RWPE2 (cell line): ENCODE results near the gene GTPBP6.
"Not testable (repeated sequence)": the region's sequence is repeated elsewhere in the genome, so short reads cannot be mapped to it uniquely, and the experiment has no call there.

Experiments used
- ATAC-seq: fragments of 200-7000 bp; cut with Tn5 transposase; 3 replicates; pipeline ENCODE4 v1.9.1; 2021; ENCODE audit warnings: low read depth
- DNase-seq: peaks from one replicate; pipeline ENCODE4 v3.0.0-alpha.2; 2020; ENCODE audit warnings: low spot score
- H3K27ac ChIP-seq: fragments of 450-650 bp; 2 replicates; pipeline ENCODE4 v1.5.1; 2017; ENCODE audit warnings: mild to moderate bottlenecking; ENCODE audit not compliant: poor library complexity, severe bottlenecking
- H3K27me3 ChIP-seq: fragments of 250-450 bp; sonication (Bioruptor Pico); 2 replicates; pipeline ENCODE4 v1.5.1; 2021; ENCODE audit warnings: mild to moderate bottlenecking, moderate library complexity; ENCODE audit not compliant: insufficient read depth, poor library complexity, severe bottlenecking
- H3K36me3 ChIP-seq: fragments of 250-450 bp; sonication (Bioruptor Pico); 2 replicates; pipeline ENCODE4 v1.5.1; 2020; ENCODE audit warnings: low read depth, mild to moderate bottlenecking, moderate library complexity
- H3K4me1 ChIP-seq: fragments of 250-450 bp; sonication (Bioruptor Pico); 2 replicates; pipeline ENCODE4 v1.5.1; 2021; ENCODE audit warnings: mild to moderate bottlenecking, moderate library complexity; ENCODE audit not compliant: insufficient read depth, poor library complexity, severe bottlenecking
- H3K4me3 ChIP-seq: fragments of 250-450 bp; sonication (Bioruptor Pico); 2 replicates; pipeline ENCODE4 v1.5.1; 2021; ENCODE audit warnings: mild to moderate bottlenecking, moderate library complexity; ENCODE audit not compliant: severe bottlenecking
- H3K9me3 ChIP-seq: fragments of 250-450 bp; sonication (Bioruptor Pico); 2 replicates; pipeline ENCODE4 v1.5.1; 2021; ENCODE audit warnings: mild to moderate bottlenecking, moderate library complexity; ENCODE audit not compliant: severe bottlenecking
- TF ChIP-seq, protein P1 (sequence below): fragments of 450-650 bp; IDR thresholded peaks from one replicate; pipeline ENCODE4 v1.5.1; 2017; ENCODE audit warnings: mild to moderate bottlenecking, moderate library complexity; ENCODE audit not compliant: poor library complexity, severe bottlenecking

Gene GTPBP6

DNA sequence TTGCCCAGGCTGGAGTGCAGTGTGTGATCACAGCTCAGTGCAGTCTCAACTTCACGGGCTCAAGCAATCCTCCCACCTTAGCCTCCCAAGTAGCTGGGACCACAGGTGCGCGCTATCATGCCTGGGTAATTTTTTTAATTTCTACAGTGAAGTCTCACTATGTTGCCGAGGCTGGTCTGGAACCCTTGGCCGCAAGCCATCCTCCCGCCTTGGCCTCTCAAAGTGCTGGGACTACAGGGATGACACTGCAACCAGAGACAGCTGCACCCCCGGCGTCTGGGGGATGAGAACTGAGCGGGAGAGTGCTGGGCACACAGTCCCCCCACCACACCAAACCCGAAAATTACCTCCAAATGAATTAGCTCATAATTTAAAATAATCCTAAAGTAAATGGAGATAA is 33.1 kb upstream of the GTPBP6 start:
- TF ChIP-seq, protein P1, sequence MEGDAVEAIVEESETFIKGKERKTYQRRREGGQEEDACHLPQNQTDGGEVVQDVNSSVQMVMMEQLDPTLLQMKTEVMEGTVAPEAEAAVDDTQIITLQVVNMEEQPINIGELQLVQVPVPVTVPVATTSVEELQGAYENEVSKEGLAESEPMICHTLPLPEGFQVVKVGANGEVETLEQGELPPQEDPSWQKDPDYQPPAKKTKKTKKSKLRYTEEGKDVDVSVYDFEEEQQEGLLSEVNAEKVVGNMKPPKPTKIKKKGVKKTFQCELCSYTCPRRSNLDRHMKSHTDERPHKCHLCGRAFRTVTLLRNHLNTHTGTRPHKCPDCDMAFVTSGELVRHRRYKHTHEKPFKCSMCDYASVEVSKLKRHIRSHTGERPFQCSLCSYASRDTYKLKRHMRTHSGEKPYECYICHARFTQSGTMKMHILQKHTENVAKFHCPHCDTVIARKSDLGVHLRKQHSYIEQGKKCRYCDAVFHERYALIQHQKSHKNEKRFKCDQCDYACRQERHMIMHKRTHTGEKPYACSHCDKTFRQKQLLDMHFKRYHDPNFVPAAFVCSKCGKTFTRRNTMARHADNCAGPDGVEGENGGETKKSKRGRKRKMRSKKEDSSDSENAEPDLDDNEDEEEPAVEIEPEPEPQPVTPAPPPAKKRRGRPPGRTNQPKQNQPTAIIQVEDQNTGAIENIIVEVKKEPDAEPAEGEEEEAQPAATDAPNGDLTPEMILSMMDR = no peak
- Histone ChIP-seq H3K27me3 (no peaks in the 10 kb centered on the region), H3K27ac (no peak overlapping the region), H3K4me1 (peaks cover 6% of the 10 kb centered on the region), H3K36me3 (peaks cover 12% of the 10 kb centered on the region; the same call in 1 of the 2 replicates), H3K4me3 (no peak overlapping the region), H3K9me3 (no peaks in the 10 kb centered on the region)
- ATAC-seq (no peak), DNase-seq (peak; percentile 53)

DNA sequence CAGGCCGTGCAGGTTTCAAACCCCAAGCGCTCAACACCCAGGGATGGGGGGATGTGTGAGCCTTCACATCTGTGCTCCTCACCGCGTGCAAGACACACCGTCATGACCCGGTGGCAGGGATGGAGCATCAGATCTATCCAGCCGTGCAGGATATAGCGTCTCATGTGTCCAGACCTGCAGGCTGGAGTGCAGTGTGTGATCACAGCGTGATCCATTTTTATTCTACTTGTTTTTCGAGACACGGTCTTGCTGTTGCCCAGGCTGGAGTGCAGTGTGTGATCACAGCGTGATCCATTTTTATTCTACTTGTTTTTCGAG is 32.7 kb upstream of the GTPBP6 start:
- ATAC-seq, H3K4me3 ChIP-seq, H3K27me3 ChIP-seq, H3K4me1 ChIP-seq, H3K27ac ChIP-seq, H3K9me3 ChIP-seq: not testable (repeated sequence)
- H3K36me3 ChIP-seq = 0 out of 2 replicates have a peak, but pooled peaks cover 12% of the 10 kb centered on the region
- peak; percentile 67 for DNase-seq

DNA sequence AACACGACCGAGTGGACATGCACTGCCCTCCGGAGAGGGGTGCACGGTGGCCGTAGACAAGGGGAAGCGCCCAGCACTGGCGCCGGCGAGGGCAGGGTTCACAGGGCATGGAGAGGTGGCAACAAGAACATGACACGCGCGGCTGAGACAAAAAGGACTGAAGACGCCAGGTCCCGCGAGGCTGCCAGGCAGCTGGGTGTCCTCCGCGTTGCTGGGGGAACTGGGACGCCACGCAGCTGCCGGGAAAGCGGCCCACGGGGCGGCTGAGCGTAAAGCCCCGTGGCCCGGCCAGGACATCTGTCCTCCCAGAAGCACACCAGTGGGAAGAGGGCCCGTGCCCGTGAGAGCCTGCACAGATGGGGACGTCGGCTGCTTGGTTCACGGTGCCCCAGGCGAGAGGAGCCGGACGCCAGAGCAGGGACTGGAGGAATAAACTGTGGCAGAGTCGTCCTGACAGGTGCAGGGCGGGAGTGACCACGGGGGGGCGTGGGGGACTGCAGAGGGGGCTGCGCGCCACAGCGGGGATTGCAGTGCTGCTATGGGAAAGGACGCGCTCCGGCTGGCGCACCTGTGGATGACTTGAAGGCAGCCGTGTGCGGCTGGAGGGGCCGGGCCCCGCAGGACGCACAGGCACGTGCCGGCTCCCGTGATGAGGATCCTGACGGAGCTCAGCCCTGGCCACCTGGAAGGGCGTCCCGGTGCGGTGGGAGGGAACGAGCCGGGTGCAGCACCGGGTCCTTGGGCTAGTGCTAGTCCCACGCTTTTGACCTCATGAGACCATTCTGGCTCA is 32.1 kb upstream of the GTPBP6 start:
- Histone ChIP-seq H3K27ac (no peak overlapping the region), H3K27me3 (no peaks in the 10 kb centered on the region), H3K4me1 (no peaks in the 10 kb centered on the region), H3K36me3 (0 out of 2 replicates have a peak, but pooled peaks cover 7% of the 10 kb centered on the region), H3K4me3 (no peak overlapping the region), H3K9me3 (no peaks in the 10 kb centered on the region)
- ATAC-seq (no peak), DNase-seq (peak; percentile 68)
- TF ChIP-seq, protein P1 = no peak

DNA sequence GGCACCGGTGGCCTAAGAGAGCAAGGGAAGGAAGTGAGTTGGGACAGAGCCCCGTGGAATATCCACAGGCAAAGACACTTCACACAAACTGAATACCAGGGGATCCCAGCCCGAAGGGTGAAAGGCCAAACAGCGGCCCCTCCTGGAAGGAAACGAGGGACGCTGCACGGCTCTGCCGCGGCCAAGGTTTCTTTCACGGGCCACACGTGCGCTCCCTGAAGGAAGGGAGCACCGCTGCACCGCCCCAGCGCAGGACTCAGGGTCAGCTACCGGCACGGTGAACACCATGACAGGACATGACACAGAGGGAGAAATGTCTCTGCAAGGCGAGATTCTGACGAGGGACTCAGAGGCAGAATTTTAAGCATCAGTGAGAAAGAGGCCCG is 31.5 kb upstream of the GTPBP6 start:
- Histone ChIP-seq H3K36me3 (peaks cover 4% of the 10 kb centered on the region), H3K27me3 (no peaks in the 10 kb centered on the region), H3K27ac (no peak overlapping the region), H3K9me3 (no peaks in the 10 kb centered on the region), H3K4me1 (no peaks in the 10 kb centered on the region), H3K4me3 (no peak overlapping the region)
- TF ChIP-seq, protein P1 = no peak
- peak; percentile 47 for DNase-seq
- no peak for ATAC-seq

DNA sequence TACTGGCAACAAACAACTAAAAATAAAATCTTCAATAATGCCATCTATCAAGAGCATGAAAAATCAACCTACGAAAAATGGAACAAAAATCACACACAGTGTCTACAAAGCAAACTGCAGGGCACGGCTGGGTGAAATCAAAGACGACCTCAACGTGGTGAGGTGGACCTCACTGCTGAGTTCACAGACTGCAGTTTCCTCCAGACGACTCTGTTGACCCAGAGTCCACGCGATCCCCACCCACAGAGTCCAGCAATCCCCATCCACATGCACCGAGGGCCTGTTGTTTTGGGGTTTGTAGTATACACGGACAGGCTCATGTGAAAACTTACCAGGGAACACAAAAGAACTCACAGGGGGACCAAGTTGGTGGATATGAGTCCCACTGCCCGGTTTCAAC is 31.1 kb upstream of the GTPBP6 start:
- no peaks in the 10 kb centered on the region for H3K4me1 ChIP-seq
- H3K27me3 ChIP-seq = no peaks in the 10 kb centered on the region
- DNase-seq = no peak
- H3K27ac ChIP-seq = no peak overlapping the region
- H3K4me3 ChIP-seq = no peak overlapping the region
- ATAC-seq = no peak
- H3K36me3 ChIP-seq = peaks cover 7% of the 10 kb centered on the region
- TF ChIP-seq, protein P1 = no peak
- H3K9me3 ChIP-seq = no peaks in the 10 kb centered on the region
